H9 (cell line): Measurements from ENCODE around the gene COMT. TPM values are rescaled to one million over a fixed set of nuclear protein-coding genes. Genes with fewer than 3 reads are reported as not detected.
A peak's percentile ranks its signal among the peaks of the same experiment; 100 is the strongest.

Source experiments
- DNase-seq: peaks from one replicate; pipeline ENCODE4 v3.0.0-alpha.2; 2017
- H2AFZ ChIP-seq: one replicate; pipeline ENCODE4 v1.6.1; 2013; ENCODE audit warnings: mild to moderate bottlenecking, low read length, control low read depth, moderate library complexity
- H2AK5ac ChIP-seq: 2 replicates; pipeline ENCODE4 v1.6.1; 2013; ENCODE audit warnings: low read length, control low read depth, mixed read lengths; ENCODE audit not compliant: insufficient read length
- H2BK120ac ChIP-seq: one replicate; pipeline ENCODE4 v1.6.1; 2013; ENCODE audit warnings: low read depth, mild to moderate bottlenecking, low read length, control low read depth, inconsistent platforms; ENCODE audit not compliant: poor library complexity, severe bottlenecking
- H2BK12ac ChIP-seq: 2 replicates; pipeline ENCODE4 v1.6.1; 2013; ENCODE audit warnings: low read length, control low read depth, mixed read lengths, low read depth; ENCODE audit not compliant: insufficient read length
- H2BK15ac ChIP-seq: 2 replicates; pipeline ENCODE4 v1.6.1; 2013; ENCODE audit warnings: low read depth, low read length, control low read depth
- H2BK20ac ChIP-seq: one replicate; pipeline ENCODE4 v1.6.1; 2013; ENCODE audit warnings: low read depth, mild to moderate bottlenecking, low read length, control low read depth, inconsistent platforms; ENCODE audit not compliant: poor library complexity, severe bottlenecking
- H2BK5ac ChIP-seq: 2 replicates; pipeline ENCODE4 v1.6.1; 2013; ENCODE audit warnings: low read length, control low read depth, mixed read lengths; ENCODE audit not compliant: insufficient read length
- H3K14ac ChIP-seq: 2 replicates; pipeline ENCODE4 v1.6.1; 2013; ENCODE audit warnings: low read length, control low read depth; ENCODE audit not compliant: insufficient read depth
- H3K18ac ChIP-seq: 2 replicates; pipeline ENCODE4 v1.6.1; 2013; ENCODE audit warnings: low read depth, mild to moderate bottlenecking, mixed read lengths, low read length, control low read depth; ENCODE audit not compliant: insufficient read length
- H3K23ac ChIP-seq: 2 replicates; pipeline ENCODE4 v1.6.1; 2013; ENCODE audit warnings: low read length, control low read depth, mixed read lengths, low read depth; ENCODE audit not compliant: insufficient read length
- H3K23me2 ChIP-seq: 2 replicates; pipeline ENCODE4 v1.6.1; 2013; ENCODE audit warnings: low read depth, mild to moderate bottlenecking, mixed read lengths, low read length, control low read depth; ENCODE audit not compliant: insufficient read length, poor library complexity, severe bottlenecking
- H3K27ac ChIP-seq: 2 replicates; pipeline ENCODE4 v1.5.1; 2013; ENCODE audit warnings: low read length, control low read depth, mixed read lengths, low read depth; ENCODE audit not compliant: insufficient read length
- H3K27me3 ChIP-seq: 2 replicates; pipeline ENCODE4 v1.6.1; 2013; ENCODE audit warnings: low read length, control low read depth, inconsistent platforms; ENCODE audit not compliant: insufficient read depth
- H3K4ac ChIP-seq: 2 replicates; pipeline ENCODE4 v1.6.1; 2013; ENCODE audit warnings: low read depth, mild to moderate bottlenecking, control low read depth, inconsistent platforms, low read length, moderate library complexity
- H3K4me1 ChIP-seq: 2 replicates; pipeline ENCODE4 v1.6.1; 2013; ENCODE audit warnings: low read length, control low read depth, inconsistent platforms; ENCODE audit not compliant: insufficient read depth
- H3K4me2 ChIP-seq: 2 replicates; pipeline ENCODE4 v1.6.1; 2013; ENCODE audit warnings: low read length, control low read depth, mixed read lengths; ENCODE audit not compliant: insufficient read length, insufficient read depth
- H3K56ac ChIP-seq: 2 replicates; pipeline ENCODE4 v1.6.1; 2013; ENCODE audit warnings: low read depth, mild to moderate bottlenecking, mixed read lengths, low read length, control low read depth; ENCODE audit not compliant: insufficient read length
- H3K79me1 ChIP-seq: 2 replicates; pipeline ENCODE4 v1.6.1; 2013; ENCODE audit warnings: low read depth, mild to moderate bottlenecking, moderate library complexity, low read length, control low read depth, inconsistent platforms; ENCODE audit not compliant: insufficient read depth, poor library complexity, severe bottlenecking
- H3K79me2 ChIP-seq: 2 replicates; pipeline ENCODE4 v1.6.1; 2013; ENCODE audit warnings: low read length, control low read depth, inconsistent platforms; ENCODE audit not compliant: insufficient read depth
- H3K9ac ChIP-seq: 2 replicates; pipeline ENCODE4 v1.6.1; 2013; ENCODE audit warnings: low read length, control low read depth, mixed read lengths; ENCODE audit not compliant: insufficient read length; ENCODE audit errors: extremely low read depth
- H3K9me3 ChIP-seq: one replicate; pipeline ENCODE4 v1.6.1; 2013; ENCODE audit warnings: low read depth, low read length, inconsistent platforms; ENCODE audit not compliant: control insufficient read depth
- H3T11ph ChIP-seq: one replicate; pipeline ENCODE4 v1.6.1; 2013; ENCODE audit warnings: mild to moderate bottlenecking, low read length, control low read depth, inconsistent platforms
- H4K20me1 ChIP-seq: one replicate; pipeline ENCODE4 v1.6.1; 2013; ENCODE audit not compliant: control insufficient read depth, insufficient read length, insufficient read depth
- H4K5ac ChIP-seq: 2 replicates; pipeline ENCODE4 v1.6.1; 2013; ENCODE audit warnings: low read depth, mild to moderate bottlenecking, mixed read lengths, low read length, control low read depth; ENCODE audit not compliant: insufficient read length
- H4K8ac ChIP-seq: replicated peaks from 2 replicates; pipeline ENCODE4 v1.6.1; 2013; ENCODE audit warnings: low read length, control low read depth, mixed read lengths, low read depth; ENCODE audit not compliant: insufficient read length
- H4K91ac ChIP-seq: 2 replicates; pipeline ENCODE4 v1.6.1; 2013; ENCODE audit warnings: low read depth, mild to moderate bottlenecking, moderate library complexity, mixed read lengths, low read length, control low read depth; ENCODE audit not compliant: insufficient read length
- H3K27ac Mint-ChIP-seq, 3 experiments: 2 replicates in 2 of 3; 3 replicates in 1 of 3; pipeline ENCODE4 v1.8.0; 2020 to 2021; ENCODE audit warnings: mixed read lengths in 3 of 3, mild to moderate bottlenecking in 1 of 3, moderate library complexity in 1 of 3
- H3K27me3 Mint-ChIP-seq: 2 replicates; pipeline ENCODE4 v1.8.0; 2021; ENCODE audit warnings: low read depth, mild to moderate bottlenecking, moderate library complexity, mixed read lengths
- H3K36me3 Mint-ChIP-seq, 3 experiments: 2 replicates in 2 of 3; 3 replicates in 1 of 3; pipeline ENCODE4 v1.8.0; 2020 to 2021; ENCODE audit warnings: low read depth in 3 of 3, mixed read lengths in 3 of 3; ENCODE audit not compliant: insufficient read depth in 1 of 3
- H3K4me1 Mint-ChIP-seq, 2 experiments: 2 replicates each; pipeline ENCODE4 v1.8.0; 2020; ENCODE audit warnings: mixed read lengths in 2 of 2
- H3K4me3 Mint-ChIP-seq, 2 experiments: 2 replicates in 1 of 2; 3 replicates in 1 of 2; pipeline ENCODE4 v1.8.0; 2020 to 2021; ENCODE audit warnings: mild to moderate bottlenecking in 2 of 2, mixed read lengths in 2 of 2, moderate library complexity in 1 of 2
- H3K9me3 Mint-ChIP-seq, 2 experiments: 2 replicates in 1 of 2; 3 replicates in 1 of 2; pipeline ENCODE4 v1.8.0; 2020; ENCODE audit warnings: mild to moderate bottlenecking in 2 of 2, mixed read lengths in 2 of 2, moderate library complexity in 1 of 2
- WGBS: extraction: QIAGEN DNeasy Blood & Tissue Kit; methylation state at CpG from one replicate; pipeline ENCODE4 v1.1.7; 2013; ENCODE audit warnings: missing lambda C conversion rate, low lambda C conversion rate, mixed read lengths; ENCODE audit not compliant: insufficient read length; ENCODE audit errors: extremely low coverage; 5-methylcytosine and 5-hydroxymethylcytosine counted together
- total RNA-seq: library from RNA; stranded (reverse); gene quantifications from 2 replicates; pipeline ENCODE4 v1.2.1, GENCODE V29; 2021
- TF ChIP-seq, protein P1 (sequence below): fragments of 200-600 bp; sonication (generic); conservative IDR thresholded peaks from 3 replicates; pipeline ENCODE4 v1.8.0; 2021; ENCODE audit warnings: antibody characterized with exemption, mild to moderate bottlenecking

The COMT gene
- total RNA-seq, 1 experiment from 2014 or later = 42.2 TPM

DNA sequence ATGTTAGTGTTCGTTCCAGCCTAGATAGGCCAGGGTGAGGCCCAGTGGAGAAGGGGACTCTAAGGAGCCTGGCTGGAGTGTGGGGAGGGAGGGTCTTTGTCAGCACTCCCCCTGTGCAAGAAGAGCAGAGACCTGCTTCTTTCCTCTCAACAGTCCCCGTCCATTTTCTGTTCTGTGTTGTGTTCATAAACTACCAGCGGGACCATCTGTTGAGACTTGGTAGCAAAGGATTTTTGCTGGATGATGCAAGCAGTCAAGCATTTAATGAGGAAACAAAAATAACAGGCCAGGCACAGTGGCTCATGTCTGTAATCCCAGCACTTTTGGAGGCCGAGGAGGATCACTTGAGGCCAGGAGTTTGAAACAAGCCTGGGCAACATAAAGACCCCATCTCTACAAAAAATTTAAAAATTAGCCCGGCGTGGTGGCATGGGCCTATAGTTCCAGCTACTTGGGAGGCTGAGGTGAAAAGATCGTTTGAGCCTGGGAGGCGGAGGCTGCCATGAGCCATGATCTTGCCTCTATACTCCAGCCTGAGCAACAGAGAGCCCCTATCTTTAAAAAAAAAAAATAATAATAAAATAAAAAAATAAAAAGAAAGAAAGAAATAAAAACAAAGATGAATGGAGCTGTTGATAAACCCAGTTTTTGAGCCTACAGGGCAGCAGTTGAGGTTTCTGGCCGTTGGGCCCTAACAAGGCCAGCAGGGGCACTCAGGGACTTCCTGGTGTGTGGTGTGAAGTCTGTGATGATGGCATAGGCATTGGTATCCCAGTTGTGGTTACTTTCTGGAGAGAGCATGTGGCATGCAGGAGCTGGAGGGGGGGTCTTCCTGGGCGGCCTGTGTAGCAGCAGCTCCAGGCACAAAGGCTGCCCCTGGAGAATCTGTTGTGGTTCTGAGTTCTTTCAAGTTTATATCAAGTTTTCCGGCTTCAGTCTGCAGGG lies 1.8 kb downstream of the COMT start:
- no peak overlapping the region for H4K5ac ChIP-seq
- no CpG with 5 or more reads among the region's 11 CpGs for WGBS
- no peaks in the 10 kb centered on the region for H3K79me1 ChIP-seq
- H3T11ph ChIP-seq = no peak overlapping the region
- TF ChIP-seq, protein P1, sequence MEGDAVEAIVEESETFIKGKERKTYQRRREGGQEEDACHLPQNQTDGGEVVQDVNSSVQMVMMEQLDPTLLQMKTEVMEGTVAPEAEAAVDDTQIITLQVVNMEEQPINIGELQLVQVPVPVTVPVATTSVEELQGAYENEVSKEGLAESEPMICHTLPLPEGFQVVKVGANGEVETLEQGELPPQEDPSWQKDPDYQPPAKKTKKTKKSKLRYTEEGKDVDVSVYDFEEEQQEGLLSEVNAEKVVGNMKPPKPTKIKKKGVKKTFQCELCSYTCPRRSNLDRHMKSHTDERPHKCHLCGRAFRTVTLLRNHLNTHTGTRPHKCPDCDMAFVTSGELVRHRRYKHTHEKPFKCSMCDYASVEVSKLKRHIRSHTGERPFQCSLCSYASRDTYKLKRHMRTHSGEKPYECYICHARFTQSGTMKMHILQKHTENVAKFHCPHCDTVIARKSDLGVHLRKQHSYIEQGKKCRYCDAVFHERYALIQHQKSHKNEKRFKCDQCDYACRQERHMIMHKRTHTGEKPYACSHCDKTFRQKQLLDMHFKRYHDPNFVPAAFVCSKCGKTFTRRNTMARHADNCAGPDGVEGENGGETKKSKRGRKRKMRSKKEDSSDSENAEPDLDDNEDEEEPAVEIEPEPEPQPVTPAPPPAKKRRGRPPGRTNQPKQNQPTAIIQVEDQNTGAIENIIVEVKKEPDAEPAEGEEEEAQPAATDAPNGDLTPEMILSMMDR = peak; percentile 25; the same call in 1 of the 3 replicates
- no peaks in the 10 kb centered on the region for H3K79me2 ChIP-seq
- H2AK5ac ChIP-seq = no peak overlapping the region
- no peak overlapping the region for H2AFZ ChIP-seq
- H2BK12ac ChIP-seq = no peak overlapping the region
- Mint-ChIP-seq H3K36me3 (peaks cover 1 to 9% (median 5%) of the 10 kb centered on the region in 3 experiments; a peak in 5 of 7 replicates), H3K4me1 (peaks cover 32 to 33% of the 10 kb centered on the region in 2 experiments), H3K9me3 (no peaks in the 10 kb centered on the region), H3K27me3 (no peaks in the 10 kb centered on the region; the same call in 1 of the 2 replicates), H3K27ac (peak overlapping the region; percentile 47 to 97 (median 68); a peak in 5 of 7 replicates), H3K4me3 (peak overlapping the region in 1 of 2 experiments; percentile 88; a peak in 2 of 5 replicates)
- no peak overlapping the region for H3K4ac ChIP-seq
- H3K9ac ChIP-seq = no peak overlapping the region
- H4K8ac ChIP-seq = no peak overlapping the region
- no peak overlapping the region for H3K23ac ChIP-seq
- no peak overlapping the region for H2BK15ac ChIP-seq
- no peaks in the 10 kb centered on the region for H3K9me3 ChIP-seq
- H2BK120ac ChIP-seq = no peak overlapping the region
- no peaks in the 10 kb centered on the region for H3K23me2 ChIP-seq
- DNase-seq = peak; percentile 35
- no peak overlapping the region for H2BK20ac ChIP-seq
- no peak overlapping the region for H2BK5ac ChIP-seq
- H3K27me3 ChIP-seq = no peaks in the 10 kb centered on the region
- no peak overlapping the region for H3K4me2 ChIP-seq
- no peak overlapping the region for H3K27ac ChIP-seq
- H3K4me1 ChIP-seq = peaks cover 2% of the 10 kb centered on the region; the same call in 1 of the 2 replicates
- peak overlapping the region; percentile 0 for H3K14ac ChIP-seq
- no peak overlapping the region for H4K91ac ChIP-seq
- no peaks in the 10 kb centered on the region for H4K20me1 ChIP-seq
- H3K56ac ChIP-seq = no peak overlapping the region
- H3K18ac ChIP-seq = peak overlapping the region; percentile 40
